Effector memory CD4-positive, alpha-beta T cell (primary cell): ENCODE measurements around the gene BAX.

Experiments
- DNase-seq, 3 donors: peaks; one replicate each; pipeline ENCODE4 v3.0.0-alpha.2; 2020
- H3K27ac ChIP-seq: 2 replicates; pipeline ENCODE4 v1.7.0; 2013; ENCODE audit warnings: mild to moderate bottlenecking, low read length, moderate library complexity; ENCODE audit not compliant: insufficient read depth, poor library complexity, severe bottlenecking
- H3K27me3 ChIP-seq: replicated peaks from 2 replicates; pipeline ENCODE4 v1.7.0; 2013; ENCODE audit warnings: mild to moderate bottlenecking, low read length; ENCODE audit not compliant: insufficient read depth, control insufficient read depth, poor library complexity, severe bottlenecking
- H3K36me3 ChIP-seq: 2 replicates; pipeline ENCODE4 v1.7.0; 2013; ENCODE audit warnings: mild to moderate bottlenecking, low read length, moderate library complexity; ENCODE audit not compliant: control insufficient read depth, insufficient read depth
- H3K4me1 ChIP-seq: 2 replicates; pipeline ENCODE4 v1.7.0; 2013; ENCODE audit warnings: low read length, mild to moderate bottlenecking; ENCODE audit not compliant: control insufficient read depth, insufficient read depth, poor library complexity, severe bottlenecking
- H3K4me3 ChIP-seq: 2 replicates; pipeline ENCODE4 v1.7.0; 2013; ENCODE audit warnings: low read length, low read depth, mild to moderate bottlenecking; ENCODE audit not compliant: insufficient read depth, poor library complexity, severe bottlenecking
- H3K9me3 ChIP-seq: 2 replicates; pipeline ENCODE4 v1.7.0; 2013; ENCODE audit warnings: mild to moderate bottlenecking, low read length, moderate library complexity; ENCODE audit not compliant: control insufficient read depth

Gene BAX

GRCh38 chr19:48947258-48947542 lies 7.5 kb upstream of the BAX start:
- no peaks in the 10 kb centered on the region for H3K4me1 ChIP-seq
- no peak overlapping the region for H3K4me3 ChIP-seq
- no peaks in the 10 kb centered on the region for H3K36me3 ChIP-seq
- no peak for DNase-seq
- no peaks in the 10 kb centered on the region for H3K27me3 ChIP-seq
- no peak overlapping the region for H3K27ac ChIP-seq
- H3K9me3 ChIP-seq, result no peaks in the 10 kb centered on the region

DNA sequence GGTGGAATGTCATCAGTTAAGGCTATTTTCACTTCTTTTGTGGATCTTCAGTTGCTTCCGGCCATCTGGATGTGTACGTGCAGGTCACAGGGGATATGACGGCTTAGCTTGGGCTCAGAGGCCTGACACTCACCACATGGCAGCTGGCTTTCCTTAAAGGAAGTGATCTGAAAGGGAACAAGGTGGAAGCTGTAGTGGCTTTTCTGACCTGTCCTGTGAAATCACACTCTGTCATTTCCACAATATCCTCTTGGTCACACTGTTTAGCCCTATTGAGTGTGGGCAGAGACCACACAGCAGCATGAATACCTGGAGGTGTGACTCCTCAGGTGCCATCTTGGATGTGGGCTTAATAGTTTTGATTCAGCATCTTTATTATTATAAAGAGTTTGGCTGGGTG lies 4.5 kb upstream of the BAX start:
- H3K4me1 ChIP-seq, result peaks cover 3% of the 10 kb centered on the region
- H3K4me3 ChIP-seq, result no peak overlapping the region
- DNase-seq, result no peak
- no peak overlapping the region for H3K27ac ChIP-seq
- no peaks in the 10 kb centered on the region for H3K36me3 ChIP-seq
- no peaks in the 10 kb centered on the region for H3K27me3 ChIP-seq
- no peaks in the 10 kb centered on the region for H3K9me3 ChIP-seq

DNA sequence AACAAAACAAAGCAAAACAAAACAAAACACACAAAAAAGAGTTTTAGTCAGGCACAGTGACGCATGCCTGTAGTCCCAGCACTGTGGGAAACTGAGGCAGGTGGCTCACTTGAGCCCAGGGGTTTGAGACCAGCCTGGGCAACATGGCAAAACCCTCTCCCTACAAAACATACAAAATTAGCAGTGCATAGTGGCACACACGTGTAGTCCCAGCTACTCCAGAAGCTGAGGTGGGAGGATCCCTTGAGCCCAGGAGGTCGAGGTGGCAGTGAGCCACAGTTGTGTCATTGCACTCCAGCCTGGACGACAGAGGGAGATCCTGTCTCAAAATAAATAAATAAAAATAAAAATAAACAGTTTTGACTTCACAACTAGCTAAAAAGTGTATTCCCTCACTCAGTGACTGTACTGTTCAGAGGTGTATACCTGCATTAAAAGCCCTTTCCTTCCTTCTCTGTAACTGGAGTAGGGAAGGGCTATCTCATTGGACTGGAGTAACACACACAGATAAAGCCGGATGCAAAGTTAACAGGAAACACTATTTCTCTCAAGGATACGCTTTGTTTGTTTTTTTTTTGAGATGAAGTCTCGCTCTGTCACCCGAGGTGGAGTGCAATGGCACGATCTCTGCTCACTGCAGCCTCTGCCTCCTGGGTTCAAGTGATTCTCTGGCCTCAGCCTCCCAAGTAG lies 3.7 kb upstream of the BAX start:
- Histone ChIP-seq H3K9me3 (no peaks in the 10 kb centered on the region), H3K27me3 (no peaks in the 10 kb centered on the region), H3K36me3 (no peaks in the 10 kb centered on the region), H3K27ac (no peak overlapping the region), H3K4me3 (no peak overlapping the region), H3K4me1 (peaks cover 11% of the 10 kb centered on the region)
- no peak for DNase-seq

DNA sequence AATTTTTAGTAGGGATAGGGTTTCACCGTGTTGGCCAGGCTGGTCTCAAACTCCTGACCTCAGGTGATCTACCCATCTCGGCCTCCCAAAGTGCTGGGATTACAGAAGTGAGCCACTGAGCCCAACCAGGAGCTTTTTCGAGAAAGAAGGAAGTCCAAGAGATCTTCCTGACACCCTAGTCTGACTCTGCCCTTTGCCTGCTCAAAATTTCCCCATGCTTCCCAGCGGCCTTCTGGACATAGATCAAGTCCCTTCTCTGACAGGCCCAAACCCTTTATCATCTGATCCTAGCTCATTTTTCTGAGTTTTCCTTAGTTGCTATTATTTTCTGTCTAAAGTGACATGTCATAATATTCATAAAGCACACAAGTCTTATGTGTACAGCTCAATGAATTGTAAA lies 1.5 kb upstream of the BAX start:
- no peak for DNase-seq
- Histone ChIP-seq H3K36me3 (no peaks in the 10 kb centered on the region), H3K27me3 (no peaks in the 10 kb centered on the region), H3K4me1 (peaks cover 12% of the 10 kb centered on the region), H3K27ac (no peak overlapping the region), H3K9me3 (no peaks in the 10 kb centered on the region), H3K4me3 (no peak overlapping the region)

GRCh38 chr19:48953990-48954594 lies 583 bp upstream of the BAX start:
- Histone ChIP-seq H3K27me3 (no peaks in the 10 kb centered on the region), H3K9me3 (no peaks in the 10 kb centered on the region), H3K4me3 (peak overlapping the region; percentile 88), H3K36me3 (no peaks in the 10 kb centered on the region), H3K4me1 (peaks cover 12% of the 10 kb centered on the region), H3K27ac (peak overlapping the region; percentile 85)
- no peak for DNase-seq

GRCh38 chr19:48955308-48955958 lies 758 bp downstream of the BAX start:
- Histone ChIP-seq H3K27me3 (no peaks in the 10 kb centered on the region), H3K4me3 (peak overlapping the region; percentile 88), H3K27ac (peak overlapping the region; percentile 85), H3K9me3 (no peaks in the 10 kb centered on the region), H3K36me3 (no peaks in the 10 kb centered on the region), H3K4me1 (peaks cover 12% of the 10 kb centered on the region)
- DNase-seq, result no peak

DNA sequence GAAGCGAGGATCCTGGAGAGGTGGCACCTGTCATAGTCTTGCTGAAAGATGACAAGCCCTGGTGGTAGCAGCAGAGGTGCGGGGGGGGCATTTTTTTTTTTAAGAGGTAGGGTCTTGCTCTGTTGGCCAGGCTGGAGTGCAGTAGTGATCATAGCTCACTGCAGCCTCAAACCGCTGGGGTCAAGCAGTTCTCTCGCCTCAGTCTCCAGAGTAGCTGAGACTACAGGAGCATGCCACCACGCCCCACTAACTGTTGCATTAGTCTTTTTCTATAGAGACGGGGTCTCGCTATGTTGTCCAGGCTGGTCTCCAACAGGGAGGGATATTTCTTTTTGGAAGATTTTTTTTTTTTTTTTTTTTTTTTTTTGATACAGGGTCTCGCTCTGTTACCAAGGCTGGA lies 3.3 kb downstream of the BAX start:
- H3K36me3 ChIP-seq, result no peaks in the 10 kb centered on the region

DNA sequence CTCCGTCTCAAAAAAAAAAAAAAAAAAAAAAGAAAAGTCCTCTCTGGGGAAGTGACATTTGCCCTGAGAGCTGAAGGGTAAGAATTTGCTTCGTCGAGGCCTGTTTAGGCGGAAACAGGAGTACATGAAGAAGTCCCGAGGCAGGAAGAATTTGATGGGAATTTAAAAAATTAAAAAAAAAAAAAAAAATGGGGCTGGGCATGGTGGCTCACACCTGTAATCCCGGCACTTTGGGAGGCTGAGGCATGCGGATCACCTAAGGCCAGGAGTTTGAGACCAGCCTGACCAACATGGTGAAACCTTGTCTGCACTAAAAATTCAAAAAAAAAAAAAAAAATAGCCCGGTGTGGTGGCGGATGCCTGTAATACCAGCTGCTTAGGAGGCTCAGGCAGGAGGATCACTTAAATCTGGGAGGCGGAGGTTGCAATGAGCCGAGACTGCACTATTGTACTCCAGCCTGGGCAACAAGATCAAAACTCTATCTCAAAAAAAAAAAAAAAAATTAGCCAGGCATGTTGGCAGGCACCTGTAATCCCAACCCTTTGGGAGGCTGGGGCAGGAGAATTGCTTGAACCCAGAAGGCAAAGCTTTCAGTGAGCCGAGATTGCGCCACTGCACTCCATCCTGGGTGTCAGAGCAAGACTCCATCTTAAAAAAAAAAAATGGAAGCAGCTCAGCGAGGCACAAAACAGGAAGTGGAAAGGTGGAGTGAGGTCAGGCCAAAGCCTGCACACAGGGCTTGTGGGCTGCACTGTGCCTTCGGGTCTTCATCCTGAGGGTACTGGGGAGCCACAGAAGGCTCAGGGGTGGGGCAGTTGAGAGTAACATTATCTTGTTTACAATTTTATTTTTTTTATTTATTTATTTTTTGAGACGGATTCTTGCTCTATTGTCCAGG lies 4.9 kb downstream of the BAX start:
- Histone ChIP-seq H3K36me3 (no peaks in the 10 kb centered on the region), H3K9me3 (no peaks in the 10 kb centered on the region), H3K4me3 (no peak overlapping the region), H3K27me3 (no peaks in the 10 kb centered on the region), H3K4me1 (peaks cover 42% of the 10 kb centered on the region), H3K27ac (no peak overlapping the region)
- no peak for DNase-seq

More for the DNA sequence above, 3.3 kb downstream of the BAX start:
- Histone ChIP-seq H3K27me3 (no peaks in the 10 kb centered on the region), H3K4me1 (peaks cover 26% of the 10 kb centered on the region), H3K9me3 (no peaks in the 10 kb centered on the region), H3K4me3 (no peak overlapping the region), H3K27ac (no peak overlapping the region)
- DNase-seq, result no peak

GRCh38 chr19:48961051-48961649 lies 6.5 kb downstream of the BAX start:
- H3K4me3 ChIP-seq, result no peak overlapping the region
- no peaks in the 10 kb centered on the region for H3K9me3 ChIP-seq
- peaks cover 1% of the 10 kb centered on the region for H3K36me3 ChIP-seq
- DNase-seq, result no peak
- H3K27me3 ChIP-seq, result no peaks in the 10 kb centered on the region
- peaks cover 41% of the 10 kb centered on the region for H3K4me1 ChIP-seq
- no peak overlapping the region for H3K27ac ChIP-seq
